ENCODE measurements around the gene THAP4.
A peak's percentile ranks its signal among the peaks of the same experiment; 100 is the strongest.

The THAP4 gene

DNA sequence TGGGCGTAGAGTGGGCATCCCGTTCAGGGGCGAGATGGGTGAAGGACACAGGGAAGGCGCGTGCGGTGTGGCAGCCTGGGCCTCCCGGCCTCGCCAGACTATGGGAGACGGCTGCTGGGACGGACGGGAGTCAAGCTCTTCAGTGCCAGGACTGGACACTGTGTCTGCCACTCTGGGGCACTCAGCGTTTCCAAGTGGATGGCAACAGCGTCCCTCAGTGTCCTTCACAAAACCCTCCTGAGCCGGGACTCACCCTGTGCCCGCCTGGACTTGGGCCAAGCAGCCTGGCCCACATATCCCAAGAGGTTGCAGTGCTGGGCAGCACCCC, 94.7 kb downstream of the THAP4 start:
- DNase-seq = no peak

DNA sequence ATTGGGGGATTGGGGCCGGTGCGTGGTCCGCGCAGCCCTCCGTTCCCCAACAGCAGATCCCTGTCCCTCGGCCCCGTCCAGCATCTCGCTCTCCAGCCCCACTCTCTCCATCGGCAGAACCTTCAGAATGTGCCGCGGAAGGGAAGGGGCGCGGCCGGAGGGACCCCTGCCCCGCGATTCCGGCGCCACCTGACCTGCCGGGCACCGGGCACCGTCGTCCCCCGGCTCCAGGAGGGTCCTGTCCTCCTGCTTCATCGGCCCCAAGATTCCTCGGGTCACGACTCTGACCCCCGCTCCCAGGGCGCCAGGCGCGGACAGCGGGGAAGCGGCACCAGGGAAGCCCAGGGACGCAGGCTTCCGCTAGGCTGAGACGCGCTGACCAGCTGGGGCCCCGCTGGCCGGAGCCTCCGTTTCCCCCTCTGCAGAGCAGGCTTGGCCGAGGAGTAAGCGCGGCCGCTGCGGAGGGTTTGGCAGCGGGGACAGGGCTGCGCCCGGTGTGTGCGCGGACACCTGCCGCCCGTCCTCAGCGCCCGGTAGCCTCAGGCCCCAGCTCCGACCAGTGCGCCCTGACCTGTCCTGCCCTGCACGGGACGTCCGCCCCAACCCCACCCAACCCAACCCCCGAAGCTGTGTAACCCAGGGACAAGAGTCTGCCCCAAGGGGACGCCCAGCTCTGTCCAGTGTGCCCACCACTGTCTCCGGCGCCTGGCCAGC, 95.2 kb downstream of the THAP4 start:
- DNase-seq = no peak

DNA sequence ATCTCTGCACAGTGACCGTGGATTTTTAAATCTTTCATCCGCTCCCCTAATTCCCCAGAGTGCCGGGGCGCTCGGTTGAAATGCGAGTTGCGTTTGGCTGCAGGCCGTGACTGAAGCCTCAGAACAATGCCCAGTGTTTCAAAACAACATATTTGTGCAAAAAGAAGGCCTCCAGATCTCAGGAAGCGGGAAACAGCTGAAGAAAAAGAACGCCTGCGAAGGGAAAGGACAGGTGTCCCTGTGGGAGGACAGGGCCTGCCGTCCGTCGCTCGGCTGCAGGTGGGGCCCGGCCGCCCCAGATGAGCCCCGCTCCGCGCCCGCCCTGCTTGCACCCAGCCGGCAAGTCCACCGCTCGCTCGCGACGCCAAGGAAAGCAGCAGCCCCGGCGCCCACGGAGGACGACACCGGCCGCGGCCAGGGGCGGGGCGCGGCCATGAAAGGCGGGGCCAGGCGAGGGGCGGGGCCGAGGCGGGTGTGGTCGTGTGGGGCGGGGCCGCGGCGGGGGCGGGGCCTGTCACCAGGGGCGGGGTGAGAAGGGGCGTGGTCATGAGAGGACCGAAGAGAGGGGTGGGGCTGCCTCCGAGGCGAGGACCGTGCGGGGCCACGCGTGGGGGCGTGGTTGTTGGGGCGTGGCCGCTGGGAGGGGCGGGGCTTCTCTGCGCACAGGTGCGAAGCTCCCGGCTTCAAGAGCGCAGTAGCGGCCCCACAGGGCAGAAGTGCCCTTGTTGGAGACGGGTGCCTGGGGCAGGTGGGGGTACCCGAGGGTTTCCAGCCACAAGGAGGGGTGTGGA, 96.0 kb downstream of the THAP4 start:
- peak; percentile 47 for DNase-seq

DNA sequence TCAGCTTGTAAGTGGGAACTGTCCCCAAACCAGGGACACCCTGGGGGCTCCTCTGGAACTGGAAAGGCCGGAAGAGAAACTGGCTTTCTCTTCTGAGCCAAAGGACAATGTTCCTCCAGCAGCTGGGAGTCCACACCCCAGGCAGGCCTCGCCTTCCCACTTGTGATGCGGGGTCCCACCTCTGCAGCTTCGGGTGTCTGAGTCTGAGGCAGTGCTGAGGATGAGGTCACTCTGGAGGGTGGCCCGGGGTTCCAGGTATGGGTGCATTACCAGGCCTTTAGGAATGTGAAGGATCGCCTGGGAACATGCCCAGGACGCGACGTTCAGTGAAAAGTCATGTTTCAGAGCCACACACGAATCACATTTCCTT, 96.6 kb downstream of the THAP4 start:
- DNase-seq = peak; percentile 53

DNA sequence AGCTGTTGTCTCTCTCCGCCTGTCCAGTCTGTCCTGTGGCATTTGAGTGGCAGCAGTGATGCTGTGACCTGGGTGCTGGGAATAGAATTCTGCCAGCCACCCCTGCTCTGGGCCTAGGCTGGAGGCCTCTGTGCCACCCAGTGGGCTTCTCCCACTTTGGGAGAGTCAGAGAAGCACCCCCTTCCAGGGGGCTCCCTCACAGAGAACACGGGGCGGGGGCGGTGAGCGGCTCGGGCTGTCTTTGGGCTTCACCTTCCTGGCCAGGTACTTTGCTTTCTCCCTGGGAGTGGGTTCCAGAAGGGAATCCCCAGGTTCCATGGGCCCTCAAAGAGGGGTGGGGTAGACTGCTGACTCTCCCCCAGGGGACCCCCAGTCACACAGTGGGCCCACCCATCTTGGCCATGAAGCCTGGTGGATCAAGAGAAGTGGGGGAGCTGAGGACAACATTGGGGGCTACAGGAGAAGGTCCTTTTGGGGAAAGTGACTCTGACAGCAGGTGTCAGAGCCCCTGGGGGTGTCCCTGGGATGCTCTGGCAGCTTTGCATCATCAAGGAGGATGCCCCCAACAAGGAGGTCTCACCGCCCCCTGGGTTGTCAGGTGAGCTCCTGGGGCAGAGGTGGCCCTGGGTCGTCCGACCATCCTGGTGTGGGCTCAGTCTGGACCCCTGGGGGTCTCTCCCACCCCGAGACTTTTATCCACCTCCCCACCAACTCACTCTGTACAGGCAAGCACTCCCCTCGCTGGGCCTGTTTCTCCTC, 97.2 kb downstream of the THAP4 start:
- DNase-seq = no peak

DNA sequence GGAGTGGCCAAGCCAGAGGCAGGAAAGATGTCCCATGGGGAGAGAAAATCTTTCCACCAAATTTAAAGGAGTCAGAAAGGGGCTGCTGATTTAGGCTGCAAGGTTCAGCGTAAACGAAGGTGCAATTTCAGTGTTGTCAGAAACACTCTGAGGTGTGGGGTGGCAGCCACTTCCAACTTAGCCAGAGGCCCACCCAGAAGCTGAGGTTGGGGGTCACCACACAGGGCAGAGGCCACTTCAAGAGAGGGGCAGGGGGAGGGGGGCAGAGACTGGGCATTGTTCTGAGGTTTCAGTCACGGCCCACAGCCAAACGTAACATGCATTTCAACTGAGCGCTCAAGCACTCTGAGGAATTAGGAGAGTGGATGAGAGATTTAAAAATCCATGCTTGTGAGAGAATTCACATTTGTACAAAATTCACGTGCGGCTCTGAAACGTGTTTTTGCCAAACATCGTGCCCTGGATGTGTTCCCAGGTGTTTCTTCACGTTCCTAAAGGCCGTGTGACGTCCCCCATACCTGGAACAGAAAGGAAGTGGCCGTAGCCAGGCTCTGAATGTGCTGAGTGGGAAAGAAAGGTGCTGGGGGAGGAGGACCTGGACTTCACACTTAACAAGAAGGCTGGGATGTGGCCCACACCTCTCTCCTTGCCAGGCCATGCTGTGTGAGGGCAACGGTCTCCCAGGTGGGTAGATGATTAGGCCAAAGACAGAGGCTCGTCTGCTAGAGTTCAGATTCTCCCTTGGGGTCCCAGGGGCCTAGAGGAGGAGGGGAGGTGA, 97.9 kb downstream of the THAP4 start:
- DNase-seq = no peak

DNA sequence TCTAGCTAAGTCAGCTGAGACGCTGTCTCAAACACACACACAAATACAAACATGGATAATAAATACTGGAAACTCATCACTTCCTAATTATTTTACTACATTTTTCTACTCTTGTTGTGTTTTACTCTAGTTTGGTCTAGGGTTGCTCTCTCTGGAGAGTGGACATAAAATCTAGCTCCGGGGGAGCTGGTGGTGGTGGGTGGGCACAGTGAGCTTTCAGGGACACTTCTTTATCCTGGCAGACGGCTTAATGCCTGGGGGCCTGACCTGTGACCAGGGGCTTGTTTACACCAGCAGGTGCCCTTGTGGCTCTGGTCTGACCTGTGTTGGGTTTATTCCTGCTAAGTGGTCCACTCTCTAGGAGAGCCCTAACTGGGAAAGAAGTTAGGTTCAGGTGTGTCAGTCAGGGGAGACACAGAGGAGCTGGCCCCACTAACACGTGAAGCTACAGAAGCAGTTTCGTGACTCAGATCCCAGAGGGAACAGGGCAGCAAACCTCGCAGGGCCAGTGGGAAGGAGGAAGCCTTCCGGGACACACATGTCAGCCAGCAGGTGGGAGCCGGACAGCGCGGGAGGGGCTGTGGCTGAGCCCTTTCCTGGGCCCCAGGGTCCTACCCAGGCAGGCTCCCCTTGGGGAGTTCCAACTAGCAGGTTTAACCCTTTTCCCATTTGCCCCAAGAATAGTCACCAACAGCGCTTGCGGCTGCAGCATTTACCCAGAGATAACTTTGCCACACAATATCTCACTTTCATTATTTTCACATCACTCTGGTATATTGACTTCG, 100.9 kb downstream of the THAP4 start:
- no peak for DNase-seq

DNA sequence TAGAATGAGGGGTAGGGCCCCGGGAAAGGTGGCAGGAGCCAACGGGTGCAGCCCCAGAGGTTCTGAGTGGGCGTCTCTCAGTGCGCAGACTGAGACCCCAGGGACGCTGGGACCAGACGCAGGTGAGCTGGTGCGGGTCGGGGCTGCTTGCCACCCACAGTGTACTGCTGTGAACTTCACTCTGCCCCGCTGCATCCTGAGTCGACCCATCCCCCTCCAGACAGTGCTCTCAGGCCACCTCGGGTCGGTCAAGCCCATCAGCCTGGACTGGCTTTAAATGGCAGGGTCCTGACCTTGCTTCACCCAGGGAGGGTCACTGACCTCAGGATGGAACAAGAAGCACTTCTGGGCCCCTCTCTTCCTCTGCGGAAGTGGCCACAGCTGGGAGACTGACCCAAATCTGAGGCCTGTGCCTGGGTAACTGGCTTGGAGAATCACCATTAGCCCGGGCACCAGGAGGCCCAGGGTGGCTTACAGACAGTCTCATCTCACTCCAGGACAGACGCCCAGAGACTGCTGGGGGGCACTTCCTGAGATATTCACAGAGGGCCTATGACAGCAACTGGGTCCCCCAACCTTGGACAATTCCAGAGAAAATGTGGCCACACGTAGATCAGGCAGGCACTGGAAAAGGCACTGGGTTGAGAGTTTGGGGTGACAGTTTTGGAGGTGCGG, 102.1 kb downstream of the THAP4 start:
- DNase-seq = no peak

All from fibroblast of skin of right biceps (primary cell).